Activated CD8-positive, alpha-beta T cell treated with anti-CD3 and anti-CD28 coated beads, Interleukin-2, amount 10 ng/mL, durations not matched to agents 7 days and 5 days (primary cell): Measurements from ENCODE around the gene NASP. TPM values are rescaled to one million over a fixed set of nuclear protein-coding genes. Genes with fewer than 3 reads are reported as not detected.

Source experiments
- ATAC-seq: fragments of 150-1000 bp; cut with Tn5 transposase; one replicate; pipeline ENCODE4 v1.10.0; 2021; ENCODE audit warnings: moderate library complexity
- CTCF ChIA-PET: fragments of 350-600 bp; sonication (Branson Sonifier 250); formaldehyde crosslinking; loops from one replicate; lab custom pipeline; 2021; ENCODE audit warnings: antibody characterized with exemption; lab: Charles Lee
- POLR2A ChIA-PET: fragments of 350-600 bp; sonication (Branson Sonifier 250); formaldehyde crosslinking; loops from one replicate; lab custom pipeline; 2021; ENCODE audit warnings: antibody characterized with exemption; lab: Charles Lee
- DNase-seq: peaks from one replicate; pipeline ENCODE4 v3.0.0-alpha.2; 2020
- H3K27ac Mint-ChIP-seq: one replicate; pipeline ENCODE4 v1.8.0; 2021; ENCODE audit warnings: mild to moderate bottlenecking, mixed read lengths
- H3K27me3 Mint-ChIP-seq: one replicate; pipeline ENCODE4 v1.8.0; 2021; ENCODE audit warnings: low read depth, mixed read lengths
- H3K36me3 Mint-ChIP-seq: one replicate; pipeline ENCODE4 v1.8.0; 2021; ENCODE audit warnings: low read depth, mixed read lengths
- H3K4me1 Mint-ChIP-seq: one replicate; pipeline ENCODE4 v1.8.0; 2021; ENCODE audit warnings: low read depth, mixed read lengths
- H3K4me3 Mint-ChIP-seq: one replicate; pipeline ENCODE4 v1.8.0; 2021; ENCODE audit warnings: mild to moderate bottlenecking, mixed read lengths
- H3K9me3 Mint-ChIP-seq: one replicate; pipeline ENCODE4 v1.8.0; 2022; ENCODE audit warnings: mixed read lengths; ENCODE audit not compliant: insufficient read depth
- total RNA-seq, 2 experiments: library from RNA; stranded (reverse); gene quantifications; one replicate each; pipeline ENCODE4 v1.2.3, GENCODE V29; 2021

NASP gene
- total RNA-seq, 2 experiments from 2014 or later, result 230 to 233 TPM

- Mint-ChIP-seq H3K27ac (no peak overlapping the region), H3K9me3 (no peaks in the 10 kb centered on the region), H3K27me3 (no peaks in the 10 kb centered on the region), H3K4me3 (no peak overlapping the region), H3K36me3 (peaks cover 42% of the 10 kb centered on the region), H3K4me1 (no peaks in the 10 kb centered on the region)
- ChIA-PET CTCF (interaction anchor here (1.2 kb wide), 1 partner anchor 28 kb away, joined by 3 read pairs; no protein-coding TSS in a partner anchor), POLR2A (no interaction called here)
- DNase-seq, result no peak
- ATAC-seq, result no peak
Measured at GRCh38 chr1:45644661-45645060, 60.8 kb downstream of the NASP start.

GRCh38 chr1:45647248-45648021, 63.6 kb downstream of the NASP start:
- Mint-ChIP-seq H3K9me3 (no peaks in the 10 kb centered on the region), H3K27ac (no peak overlapping the region), H3K4me3 (no peak overlapping the region), H3K4me1 (no peaks in the 10 kb centered on the region), H3K36me3 (peaks cover 41% of the 10 kb centered on the region), H3K27me3 (no peaks in the 10 kb centered on the region)
- ChIA-PET POLR2A (no interaction called here), CTCF (no interaction called here)
- DNase-seq (no peak), ATAC-seq (no peak)

GRCh38 chr1:45654540-45655280, 70.9 kb downstream of the NASP start:
- Mint-ChIP-seq H3K9me3 (no peaks in the 10 kb centered on the region), H3K4me1 (no peaks in the 10 kb centered on the region), H3K36me3 (peaks cover 56% of the 10 kb centered on the region), H3K27me3 (no peaks in the 10 kb centered on the region), H3K27ac (no peak overlapping the region), H3K4me3 (no peak overlapping the region)
- ChIA-PET POLR2A (interaction anchor here (0.8 kb wide), 1 partner anchor 32 kb away, joined by 3 read pairs; the partner anchor contains the start of gene GPBP1L1), CTCF (no interaction called here)
- DNase-seq (no peak), ATAC-seq (no peak)

GRCh38 chr1:45656573-45657226, 72.9 kb downstream of the NASP start:
- ATAC-seq (no peak), DNase-seq (no peak)
- Mint-ChIP-seq H3K4me1 (no peaks in the 10 kb centered on the region), H3K9me3 (no peaks in the 10 kb centered on the region), H3K4me3 (no peak overlapping the region), H3K36me3 (peaks cover 50% of the 10 kb centered on the region), H3K27me3 (no peaks in the 10 kb centered on the region), H3K27ac (no peak overlapping the region)
- ChIA-PET POLR2A (interaction anchor here (0.7 kb wide), 1 partner anchor 29 kb away, joined by 7 read pairs; the partner anchor contains the start of gene GPBP1L1), CTCF (interaction anchor here (0.6 kb wide), 1 partner anchor 1536 kb away, joined by 3 read pairs; no protein-coding TSS in a partner anchor)

GRCh38 chr1:45658171-45658570, 74.3 kb downstream of the NASP start:
- Mint-ChIP-seq H3K27me3 (no peaks in the 10 kb centered on the region), H3K4me3 (no peak overlapping the region), H3K27ac (no peak overlapping the region), H3K4me1 (no peaks in the 10 kb centered on the region), H3K36me3 (peaks cover 41% of the 10 kb centered on the region), H3K9me3 (no peaks in the 10 kb centered on the region)
- DNase-seq, result no peak
- no peak for ATAC-seq
- CTCF ChIA-PET, result no interaction called here
- POLR2A ChIA-PET, result no interaction called here

GRCh38 chr1:45659222-45659621, 75.4 kb downstream of the NASP start:
- CTCF ChIA-PET, result no interaction called here
- Mint-ChIP-seq H3K4me1 (no peaks in the 10 kb centered on the region), H3K9me3 (no peaks in the 10 kb centered on the region)

GRCh38 chr1:45660336-45660735, 76.5 kb downstream of the NASP start:
- no peaks in the 10 kb centered on the region for H3K9me3 Mint-ChIP-seq
- peaks cover 34% of the 10 kb centered on the region for H3K36me3 Mint-ChIP-seq
- no peaks in the 10 kb centered on the region for H3K4me1 Mint-ChIP-seq
- no peak for DNase-seq
- ChIA-PET CTCF (no interaction called here), POLR2A (interaction anchor here (0.6 kb wide), 1 partner anchor 70 kb away, joined by 4 read pairs; no protein-coding TSS in a partner anchor)
- no peak overlapping the region for H3K27ac Mint-ChIP-seq
- H3K27me3 Mint-ChIP-seq, result no peaks in the 10 kb centered on the region
- no peak for ATAC-seq
- no peak overlapping the region for H3K4me3 Mint-ChIP-seq

More at GRCh38 chr1:45659222-45659621, 75.4 kb downstream of the NASP start:
- no peak overlapping the region for H3K27ac Mint-ChIP-seq
- DNase-seq (no peak), ATAC-seq (no peak)
- no peaks in the 10 kb centered on the region for H3K27me3 Mint-ChIP-seq
- peaks cover 41% of the 10 kb centered on the region for H3K36me3 Mint-ChIP-seq
- POLR2A ChIA-PET, result no interaction called here
- H3K4me3 Mint-ChIP-seq, result no peak overlapping the region

- DNase-seq (no peak), ATAC-seq (no peak)
- H3K36me3 Mint-ChIP-seq, result peaks cover 15% of the 10 kb centered on the region
- H3K4me1 Mint-ChIP-seq, result no peaks in the 10 kb centered on the region
- no peaks in the 10 kb centered on the region for H3K27me3 Mint-ChIP-seq
- ChIA-PET POLR2A (no interaction called here), CTCF (no interaction called here)
- H3K4me3 Mint-ChIP-seq, result no peak overlapping the region
- H3K27ac Mint-ChIP-seq, result no peak overlapping the region
- no peaks in the 10 kb centered on the region for H3K9me3 Mint-ChIP-seq
Measured at GRCh38 chr1:45666836-45667235, 83.0 kb downstream of the NASP start.

- H3K27ac Mint-ChIP-seq, result no peak overlapping the region
- H3K27me3 Mint-ChIP-seq, result no peaks in the 10 kb centered on the region
- no peaks in the 10 kb centered on the region for H3K9me3 Mint-ChIP-seq
- H3K4me1 Mint-ChIP-seq, result no peaks in the 10 kb centered on the region
- ATAC-seq (no peak), DNase-seq (no peak)
- ChIA-PET CTCF (no interaction called here), POLR2A (no interaction called here)
- no peak overlapping the region for H3K4me3 Mint-ChIP-seq
- H3K36me3 Mint-ChIP-seq, result peaks cover 15% of the 10 kb centered on the region
Measured at GRCh38 chr1:45667321-45668111, 83.7 kb downstream of the NASP start.
